Measurements from ENCODE around the gene CSMD2.
"Not testable (repeated sequence)": the region's sequence is repeated elsewhere in the genome, so short reads cannot be mapped to it uniquely, and the experiment has no call there.

- TF ChIP-seq CTCF (IDR thresholded peaks at IDR 0.05; ENCODE audit: borderline replicate concordance, extremely low read depth, low read length, poor library complexity, severe bottlenecking); EZH2 (IDR thresholded peaks at IDR 0.05; ENCODE audit: borderline replicate concordance, low read depth, low read length, severe bottlenecking): not testable (repeated sequence)
Measured at GRCh38 chr1:34092399-34092798, 72.6 kb downstream of the CSMD2 start.
